Activated CD4-positive, alpha-beta T cell treated with anti-CD3 and anti-CD28 coated beads for 48 hours (primary cell): ENCODE measurements around the gene CUZD1.

Experiments used
- DNase-seq: peaks from one replicate; pipeline ENCODE4 v3.0.0-alpha.2; 2020

CUZD1 gene

GRCh38 chr10:122812751-122813150, 32.9 kb downstream of the CUZD1 start:
- no peak for DNase-seq

- no peak for DNase-seq
These were observed 43.4 kb downstream of the CUZD1 start for GRCh38 chr10:122802282-122802681.

GRCh38 chr10:122798704-122799231, 46.9 kb downstream of the CUZD1 start:
- DNase-seq: no peak

GRCh38 chr10:122796796-122797195, 48.9 kb downstream of the CUZD1 start:
- DNase-seq: no peak

GRCh38 chr10:122795924-122796323, 49.7 kb downstream of the CUZD1 start:
- DNase-seq: no peak

- no peak for DNase-seq
These were observed 59.4 kb downstream of the CUZD1 start for GRCh38 chr10:122786269-122786668.

GRCh38 chr10:122782911-122783310, 62.7 kb downstream of the CUZD1 start:
- DNase-seq: no peak
